Stimulated activated CD8-positive, alpha-beta memory T cell treated with anti-CD3 and anti-CD28 coated beads, Interleukin-7, amount 100 ng/mL, for 4 hours (primary cell): ENCODE results near the gene NPIPA5.
"Not testable (repeated sequence)": the region's sequence is repeated elsewhere in the genome, so short reads cannot be mapped to it uniquely, and the experiment has no call there.

Experiments
- DNase-seq, 2 donors: peaks; one replicate each; pipeline ENCODE4 v3.0.0-alpha.2; 2020; ENCODE audit warnings: low read depth in 2 of 2

The NPIPA5 gene

GRCh38 chr16:15389916-15390315 lies 11.8 kb upstream of the NPIPA5 start:
- not testable (repeated sequence) for DNase-seq

DNA sequence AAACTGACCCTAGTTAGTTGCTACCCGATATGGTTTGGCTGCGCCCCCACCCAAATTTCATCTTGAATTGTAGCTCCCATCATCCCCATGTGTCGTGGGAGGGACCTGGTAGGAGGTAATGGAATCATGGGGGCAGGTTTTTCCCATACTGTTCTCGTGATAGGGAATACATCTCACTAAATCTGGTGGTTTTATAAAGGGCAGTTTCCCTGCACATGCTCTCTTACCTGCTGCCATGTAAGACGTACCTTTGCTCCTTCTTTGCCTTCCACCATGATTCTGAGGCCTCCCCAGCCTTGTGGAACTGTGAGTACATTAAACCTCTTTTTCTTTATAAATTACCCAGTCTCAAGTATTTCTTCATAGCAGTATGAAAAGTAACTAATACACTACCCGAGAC lies 10.0 kb upstream of the NPIPA5 start:
- not testable (repeated sequence) for DNase-seq

- not testable (repeated sequence) for DNase-seq
These were observed 4.7 kb upstream of the NPIPA5 start for GRCh38 chr16:15382810-15383209.

GRCh38 chr16:15357495-15357894 lies 20.6 kb downstream of the NPIPA5 start:
- not testable (repeated sequence) for DNase-seq

GRCh38 chr16:15354846-15355245 lies 23.2 kb downstream of the NPIPA5 start:
- not testable (repeated sequence) for DNase-seq

GRCh38 chr16:15352852-15353251 lies 25.2 kb downstream of the NPIPA5 start:
- not testable (repeated sequence) for DNase-seq

- not testable (repeated sequence) for DNase-seq
These were observed 26.3 kb downstream of the NPIPA5 start for GRCh38 chr16:15351745-15352144.

DNA sequence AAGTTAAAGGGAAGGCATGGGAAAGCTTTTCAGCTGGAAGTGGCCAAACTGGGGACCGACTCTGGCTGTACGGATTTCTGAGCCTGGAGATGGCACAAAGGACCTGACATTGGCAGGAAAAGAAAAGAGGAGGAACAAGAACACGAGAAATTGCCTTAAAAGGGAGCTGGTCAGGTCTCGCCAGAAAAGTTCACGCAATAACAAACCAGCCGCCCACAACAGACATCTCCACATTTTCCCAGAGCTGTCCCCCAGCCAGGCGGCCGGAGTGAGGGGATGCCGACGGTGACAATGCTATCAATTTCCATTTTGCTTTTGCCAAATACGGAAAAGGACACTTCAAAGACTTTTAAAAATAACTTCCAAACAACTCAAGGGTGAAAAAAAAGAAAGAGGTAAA lies 26.8 kb downstream of the NPIPA5 start:
- DNase-seq, result not testable (repeated sequence)

- not testable (repeated sequence) for DNase-seq
These were observed 29.4 kb downstream of the NPIPA5 start for GRCh38 chr16:15348721-15349120.

GRCh38 chr16:15342337-15342736 lies 35.8 kb downstream of the NPIPA5 start:
- not testable (repeated sequence) for DNase-seq

DNA sequence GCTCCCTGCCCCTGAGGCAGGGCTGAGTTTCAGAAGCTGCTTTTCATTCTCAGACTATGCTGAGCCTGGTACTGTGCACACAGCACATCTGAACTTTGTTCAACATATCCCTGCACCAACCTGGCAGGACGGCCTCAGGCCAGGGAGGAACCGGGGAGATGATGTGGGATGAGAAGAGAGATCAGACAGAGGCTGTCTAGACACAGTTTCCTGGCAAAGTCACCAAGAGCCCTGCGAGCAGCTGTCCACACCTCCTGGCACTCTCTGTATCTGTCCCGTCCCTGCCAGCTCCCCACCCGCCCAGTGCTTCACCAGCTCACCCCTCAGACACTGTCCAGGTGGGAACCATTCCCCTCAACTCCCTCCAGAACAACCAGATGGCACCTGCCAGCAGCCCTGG lies 39.1 kb downstream of the NPIPA5 start:
- not testable (repeated sequence) for DNase-seq

GRCh38 chr16:15337974-15338605 lies 40.0 kb downstream of the NPIPA5 start:
- DNase-seq, result not testable (repeated sequence)

GRCh38 chr16:15335609-15336008 lies 42.5 kb downstream of the NPIPA5 start:
- DNase-seq, result not testable (repeated sequence)

GRCh38 chr16:15333969-15334368 lies 44.1 kb downstream of the NPIPA5 start:
- not testable (repeated sequence) for DNase-seq

GRCh38 chr16:15330978-15331377 lies 47.1 kb downstream of the NPIPA5 start:
- DNase-seq, result not testable (repeated sequence)

GRCh38 chr16:15324954-15325353 lies 53.1 kb downstream of the NPIPA5 start:
- DNase-seq, result not testable (repeated sequence)

DNA sequence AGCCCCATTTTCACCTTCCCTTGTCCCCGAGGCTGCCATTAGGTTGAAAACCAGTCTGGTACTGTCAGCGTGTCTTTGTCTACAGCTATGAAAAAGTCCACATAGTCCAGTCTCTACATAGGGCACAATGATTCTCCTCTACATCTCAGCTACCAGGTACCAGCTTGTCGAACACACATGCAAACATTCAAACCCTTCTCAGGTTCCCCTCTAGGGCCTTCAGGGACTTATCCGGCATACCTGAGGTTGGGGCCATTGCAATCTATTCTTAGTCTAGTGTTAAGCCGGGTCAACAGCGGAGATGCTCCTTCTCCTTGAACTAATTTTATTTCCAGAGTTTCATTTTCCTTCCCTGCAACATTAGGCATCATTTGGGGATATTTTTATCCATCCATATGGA lies 54.7 kb downstream of the NPIPA5 start:
- DNase-seq, result not testable (repeated sequence)

DNA sequence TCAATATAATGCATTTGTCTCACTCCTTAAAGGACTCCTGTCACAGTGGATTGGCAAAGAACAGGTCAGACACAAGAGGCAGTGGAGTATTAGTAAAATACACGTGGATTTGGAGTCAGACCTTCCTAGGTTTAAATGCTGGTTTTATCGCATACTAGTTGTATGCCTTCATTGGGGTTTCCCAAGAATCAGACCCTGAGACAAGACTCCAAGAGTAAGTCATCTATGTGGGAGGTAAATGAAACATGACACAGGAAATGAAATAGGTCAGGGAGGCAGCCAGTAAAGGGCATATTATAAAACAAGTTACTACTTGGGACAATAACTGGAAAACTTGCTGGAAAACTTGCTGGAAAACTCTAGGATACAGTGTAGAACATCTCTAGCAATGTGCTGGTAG lies 56.9 kb downstream of the NPIPA5 start:
- DNase-seq, result not testable (repeated sequence)

DNA sequence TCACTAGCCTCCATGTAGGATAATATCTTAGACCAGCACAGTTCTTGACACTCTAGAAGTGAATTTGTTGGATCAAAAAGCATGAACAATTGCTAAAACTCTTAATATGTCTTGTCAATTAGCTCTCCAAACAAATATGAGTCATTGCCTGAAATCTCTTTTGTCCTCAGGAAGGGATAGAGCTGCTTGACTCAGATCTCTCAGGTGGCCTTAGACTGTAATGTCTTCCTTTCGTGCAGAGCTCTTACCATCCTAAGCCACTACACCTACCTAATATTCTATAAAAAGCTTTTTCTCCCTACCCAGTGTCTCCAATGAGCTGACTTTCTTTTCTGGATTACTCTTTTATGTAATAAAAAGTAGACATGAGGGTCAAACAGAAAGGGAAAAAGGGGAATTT lies 63.5 kb downstream of the NPIPA5 start:
- DNase-seq, result not testable (repeated sequence)
